H1 (cell line): ENCODE measurements around the gene KRCC1. TPM values are rescaled to one million over a fixed set of nuclear protein-coding genes. Genes with fewer than 3 reads are reported as not detected.

Source experiments
- CTCF ChIA-PET: fragments of 300-600 bp; sonication (Branson Sonifier 250); formaldehyde crosslinking; loops from one replicate; lab custom pipeline; 2021; ENCODE audit not compliant: partially characterized antibody; lab: Charles Lee
- POLR2A ChIA-PET: fragments of 300-600 bp; sonication (Branson Sonifier 250); formaldehyde crosslinking; loops from one replicate; lab custom pipeline; 2021; ENCODE audit warnings: inconsistent platforms; ENCODE audit not compliant: partially characterized antibody; lab: Charles Lee
- DNase-seq, 2 experiments: peaks; one replicate each; pipeline versions ENCODE4 v3.0.0 to v3.0.0-alpha.2; 2010 to 2022; ENCODE audit warnings: low spot score in 2 of 2, low read depth in 1 of 2, mixed read lengths in 1 of 2
- FAIRE-seq: peaks from 2 replicates; lab custom pipeline; 2011; peaks lifted over from hg19 to GRCh38; lab: Jason Lieb, UNC
- H2AFZ ChIP-seq: 2 replicates; pipeline ENCODE4 v1.8.1; 2012; ENCODE audit warnings: low read length, inconsistent platforms
- H2AK5ac ChIP-seq: 2 replicates; pipeline ENCODE4 v1.6.1; 2013; ENCODE audit warnings: low read depth, low read length
- H2BK120ac ChIP-seq: replicated peaks from 2 replicates; pipeline ENCODE3; 2013; ENCODE audit warnings: low read depth, low read length, inconsistent platforms
- H2BK12ac ChIP-seq: 2 replicates; pipeline ENCODE4 v1.6.1; 2013; ENCODE audit warnings: low read depth, low read length
- H2BK15ac ChIP-seq: 2 replicates; pipeline ENCODE4 v1.6.1; 2013; ENCODE audit warnings: low read length
- H2BK20ac ChIP-seq: 2 replicates; pipeline ENCODE4 v1.6.1; 2013; ENCODE audit warnings: low read length
- H2BK5ac ChIP-seq: 2 replicates; pipeline ENCODE4 v1.6.1; 2013; ENCODE audit warnings: low read depth, low read length
- H3K14ac ChIP-seq: 2 replicates; pipeline ENCODE4 v1.6.1; 2013; ENCODE audit warnings: inconsistent platforms; ENCODE audit not compliant: insufficient read length
- H3K18ac ChIP-seq: 2 replicates; pipeline ENCODE4 v1.6.1; 2013; ENCODE audit warnings: low read length; ENCODE audit errors: extremely low read depth
- H3K23ac ChIP-seq: 2 replicates; pipeline ENCODE4 v1.6.1; 2013; ENCODE audit warnings: inconsistent platforms; ENCODE audit not compliant: insufficient read length
- H3K23me2 ChIP-seq: 2 replicates; pipeline ENCODE4 v1.6.1; 2013; ENCODE audit warnings: low read depth, low read length
- H3K27ac ChIP-seq: 2 replicates; pipeline ENCODE4 v1.6.1; 2011; ENCODE audit warnings: low read depth, low read length, inconsistent platforms
- H3K27me3 ChIP-seq, 4 experiments: replicated peaks in 1 of 4; 1 replicate in 1 of 4; 2 replicates in 3 of 4; pipeline versions ENCODE4 v1.6.1 to v1.8.1; 2011 to 2013; ENCODE audit warnings: low read length in 3 of 4, mild to moderate bottlenecking in 3 of 4, inconsistent platforms in 2 of 4, mixed read lengths in 2 of 4, moderate library complexity in 1 of 4; ENCODE audit not compliant: control insufficient read depth in 3 of 4, insufficient read depth in 3 of 4; ENCODE audit errors: extremely low read depth in 1 of 4
- H3K36me3 ChIP-seq, 4 experiments: 2 replicates each; pipeline versions ENCODE4 v1.6.1 to v1.8.1; 2011 to 2013; ENCODE audit warnings: mild to moderate bottlenecking in 4 of 4, low read length in 3 of 4, moderate library complexity in 2 of 4, control low read depth in 1 of 4, inconsistent platforms in 1 of 4; ENCODE audit not compliant: insufficient read depth in 4 of 4, control insufficient read depth in 2 of 4
- H3K4ac ChIP-seq: replicated peaks from 2 replicates; pipeline ENCODE3; 2013; ENCODE audit warnings: low read length, low read depth, mixed read lengths, inconsistent platforms; ENCODE audit not compliant: insufficient read length
- H3K4me1 ChIP-seq, 4 experiments: replicated peaks in 1 of 4; 1 replicate in 1 of 4; 2 replicates in 3 of 4; pipeline versions ENCODE4 v1.6.1 to v1.8.1; 2011 to 2013; ENCODE audit warnings: low read length in 3 of 4, inconsistent platforms in 2 of 4, mixed read lengths in 1 of 4; ENCODE audit not compliant: insufficient read depth in 4 of 4, control insufficient read depth in 3 of 4
- H3K4me2 ChIP-seq, 2 experiments: 2 replicates each; pipeline versions ENCODE4 v1.6.1 to v1.8.1; 2011 to 2013; ENCODE audit warnings: low read depth in 2 of 2, low read length in 2 of 2, control low read depth in 1 of 2, inconsistent platforms in 1 of 2, mild to moderate bottlenecking in 1 of 2; ENCODE audit not compliant: insufficient read depth in 1 of 2
- H3K4me3 ChIP-seq, 4 experiments: fragments of 200-600, 300-600 bp in 1 of 4; sonication (generic), shearing (Covaris generic), sonication (Bioruptor Twin) in 1 of 4; 2 replicates each; pipeline versions ENCODE4 v1.5.1 to v1.8.1; 2011 to 2016; ENCODE audit warnings: low read length in 4 of 4, low read depth in 3 of 4, control low read depth in 2 of 4, inconsistent platforms in 2 of 4, mild to moderate bottlenecking in 2 of 4, mixed read lengths in 1 of 4, moderate library complexity in 1 of 4; ENCODE audit not compliant: insufficient read depth in 2 of 4; ENCODE audit errors: extremely low read depth in 1 of 4
- H3K56ac ChIP-seq: replicated peaks from 2 replicates; pipeline ENCODE3; 2013; ENCODE audit warnings: low read depth, mild to moderate bottlenecking, mixed read lengths, low read length, inconsistent platforms; ENCODE audit not compliant: insufficient read length
- H3K79me1 ChIP-seq: 2 replicates; pipeline ENCODE4 v1.6.1; 2013; ENCODE audit warnings: low read depth, low read length, control low read depth
- H3K79me2 ChIP-seq, 2 experiments: 2 replicates each; pipeline versions ENCODE4 v1.6.1 to v1.8.1; 2012 to 2013; ENCODE audit warnings: low read length in 2 of 2, mild to moderate bottlenecking in 2 of 2, inconsistent platforms in 1 of 2; ENCODE audit not compliant: insufficient read depth in 2 of 2, control insufficient read depth in 1 of 2
- H3K9ac ChIP-seq, 4 experiments: replicated peaks in 1 of 4; 1 replicate in 1 of 4; 2 replicates in 3 of 4; pipeline versions ENCODE4 v1.6.1 to v1.8.1; 2011 to 2013; ENCODE audit warnings: low read depth in 3 of 4, low read length in 3 of 4, control low read depth in 2 of 4, mild to moderate bottlenecking in 2 of 4, moderate library complexity in 2 of 4, inconsistent platforms in 1 of 4; ENCODE audit errors: extremely low read depth in 1 of 4
- H3K9me3 ChIP-seq, 2 experiments: 2 replicates each; pipeline versions ENCODE4 v1.6.1 to v1.8.1; 2012 to 2013; ENCODE audit warnings: mild to moderate bottlenecking in 2 of 2, moderate library complexity in 2 of 2, control low read depth in 1 of 2, inconsistent platforms in 1 of 2, low read depth in 1 of 2, low read length in 1 of 2, mixed read lengths in 1 of 2; ENCODE audit not compliant: insufficient read depth in 2 of 2
- H4K20me1 ChIP-seq, 2 experiments: replicated peaks in 1 of 2; 2 replicates each; pipeline versions ENCODE3 to v1.8.1; 2011 to 2013; ENCODE audit warnings: inconsistent platforms in 2 of 2, low read length in 2 of 2, mild to moderate bottlenecking in 1 of 2; ENCODE audit not compliant: insufficient read depth in 2 of 2, control insufficient read depth in 1 of 2
- H4K5ac ChIP-seq: 2 replicates; pipeline ENCODE4 v1.6.1; 2013; ENCODE audit warnings: low read length, low read depth, mixed read lengths, inconsistent platforms; ENCODE audit not compliant: insufficient read length
- H4K8ac ChIP-seq: 2 replicates; pipeline ENCODE4 v1.8.0; 2013; ENCODE audit warnings: mild to moderate bottlenecking, moderate library complexity, low read length, inconsistent platforms; ENCODE audit not compliant: insufficient read depth; ENCODE audit errors: extremely low read depth
- H4K91ac ChIP-seq: replicated peaks from 2 replicates; pipeline ENCODE3; 2013; ENCODE audit warnings: low read length, mixed read lengths, inconsistent platforms; ENCODE audit not compliant: insufficient read length
- BCL11A ChIP-seq, 2 experiments: IDR thresholded peaks; one replicate each; pipeline ENCODE4 v1.6.1; 2011; ENCODE audit warnings: low read depth in 2 of 2, low read length in 2 of 2, mild to moderate bottlenecking in 2 of 2
- BRCA1 ChIP-seq: IDR thresholded peaks from 2 replicates; pipeline ENCODE4 v1.6.1; 2012; ENCODE audit warnings: low read depth, low read length, improper control_type of control experiment
- CTCF ChIP-seq, 3 experiments: IDR thresholded peaks; 1 replicate in 2 of 3; 2 replicates in 1 of 3; pipeline versions ENCODE4 v1.5.1 to v1.6.1; 2011; ENCODE audit warnings: low read length in 3 of 3, mild to moderate bottlenecking in 3 of 3, inconsistent platforms in 2 of 3, low read depth in 1 of 3, moderate library complexity in 1 of 3; ENCODE audit not compliant: insufficient read depth in 1 of 3; ENCODE audit errors: control extremely low read depth in 1 of 3
- JUN ChIP-seq: IDR thresholded peaks from 2 replicates; pipeline ENCODE4 v1.6.1; 2011; ENCODE audit warnings: low read depth, mild to moderate bottlenecking, improper control_type of control experiment, low read length
- KDM1A ChIP-seq: fragments of 200-600, 300-600 bp; sonication (generic); IDR thresholded peaks from 2 replicates; pipeline ENCODE4 v1.7.1; 2016; ENCODE audit warnings: mild to moderate bottlenecking, low read length, borderline replicate concordance
- SP2 ChIP-seq: IDR thresholded peaks from 2 replicates; pipeline ENCODE4 v1.6.1; 2012; ENCODE audit warnings: mild to moderate bottlenecking, low read length, inconsistent platforms
- SRF ChIP-seq: IDR thresholded peaks from 2 replicates; pipeline ENCODE4 v1.6.1; 2011; ENCODE audit warnings: mild to moderate bottlenecking, low read depth, low read length, moderate library complexity
- SUZ12 ChIP-seq: fragments of 200-600 bp; sonication (generic); IDR thresholded peaks from 2 replicates; pipeline ENCODE4 v1.6.1; 2012; ENCODE audit warnings: mild to moderate bottlenecking, inconsistent platforms, low read length, moderate library complexity, mixed read lengths
- WGBS, 2 experiments: shearing (Covaris generic) in 1 of 2; methylation state at CpG; one replicate each; pipeline versions ENCODE4 v1.1.6 to v1.1.7; 2013 to 2015; ENCODE audit warnings: low lambda C conversion rate in 2 of 2, mixed read lengths in 2 of 2, inconsistent platforms in 1 of 2, low coverage in 1 of 2, missing lambda C conversion rate in 1 of 2; ENCODE audit not compliant: insufficient replicate concordance in 2 of 2, insufficient coverage in 1 of 2, insufficient read length in 1 of 2; ENCODE audit errors: extremely low coverage in 1 of 2, missing lambda C conversion rate in 1 of 2; 5-methylcytosine and 5-hydroxymethylcytosine counted together
- polyA plus RNA-seq, 7 experiments: library from polyadenylated mRNA; depleted of rRNA in 3 of 7; stranded (reverse) in 5 of 7; unstranded in 2 of 7; fragments of >200 nt in 5 of 7; fragments of 200-250 nt in 2 of 7; gene quantifications; 1 replicate in 5 of 7; 2 replicates in 1 of 7; 4 replicates in 1 of 7; pipeline versions ENCODE4 v1.2.1 to v1.2.3, GENCODE V29; 2011 to 2013; ENCODE audit warnings: missing spikeins in 2 of 7, mixed read lengths in 2 of 7
- total RNA-seq: library from RNA; stranded (reverse); fragmentation: NEBNext Ultra II Directional; extraction: Animal tissue kit (Norgen Biotek cat#: 25700); gene quantifications from 2 replicates; pipeline ENCODE4 v1.2.1, GENCODE V29; 2021
- TF ChIP-seq, protein P1 (sequence below): IDR thresholded peaks from 2 replicates; pipeline ENCODE4 v1.6.1; 2012; ENCODE audit warnings: inconsistent platforms
- TF ChIP-seq, protein P2 (sequence below): IDR thresholded peaks from 2 replicates; pipeline ENCODE4 v1.6.1; 2012; ENCODE audit warnings: inconsistent platforms

Gene KRCC1
- total and polyA plus RNA-seq, 2 of the 8 experiments (the other 6 are each of a cell fraction or from before 2014, with no cell fraction given) = 5.1 to 8.5 TPM

DNA sequence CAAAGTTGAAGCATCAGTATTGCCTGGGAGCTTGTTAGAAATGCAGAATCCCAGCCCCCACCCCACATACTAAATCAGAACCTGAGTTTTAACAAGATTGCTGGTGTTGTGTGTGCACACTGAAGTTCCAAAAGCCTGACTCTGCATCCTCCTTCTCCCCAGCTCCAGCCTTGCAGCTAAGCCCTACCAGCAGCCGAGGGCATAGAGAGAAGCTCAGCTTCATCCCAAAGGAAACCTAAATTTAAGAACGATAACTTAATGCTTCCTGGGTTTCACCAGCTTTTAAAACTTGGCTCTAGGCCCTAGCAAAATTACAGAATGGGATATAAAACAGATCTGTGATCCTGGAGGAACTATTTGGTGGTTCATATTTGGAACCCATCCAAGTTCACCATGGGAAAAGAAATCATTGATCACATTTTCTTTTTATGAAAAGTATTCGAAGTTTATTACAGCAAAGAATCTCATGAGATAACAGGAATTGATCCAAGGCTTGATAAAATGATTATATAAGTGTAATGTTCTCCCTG is 23.1 kb upstream of the KRCC1 start:
- Histone ChIP-seq H3K9ac (no peak overlapping the region), H3K56ac (no peak overlapping the region), H2BK15ac (no peak overlapping the region), H2AK5ac (no peak overlapping the region), H3K79me1 (no peaks in the 10 kb centered on the region), H3K4me3 (no peak overlapping the region), H2BK120ac (no peak overlapping the region), H4K91ac (no peak overlapping the region), H3K36me3 (no peaks in the 10 kb centered on the region), H2BK5ac (no peak overlapping the region), H3K18ac (no peak overlapping the region), H4K5ac (no peak overlapping the region), H4K8ac (no peak overlapping the region), H2AFZ (no peak overlapping the region), H3K27me3 (no peaks in the 10 kb centered on the region), H3K4me2 (no peak overlapping the region), H2BK12ac (no peak overlapping the region), H4K20me1 (no peaks in the 10 kb centered on the region), H3K79me2 (no peaks in the 10 kb centered on the region), H3K23me2 (no peaks in the 10 kb centered on the region), H3K4me1 (peaks cover 1 to 6% (median 4%) of the 10 kb centered on the region in 4 experiments; a peak in 6 of 7 replicates), H3K9me3 (peaks cover 0 to 4% of the 10 kb centered on the region in 2 experiments; a peak in 1 of 4 replicates), H2BK20ac (no peak overlapping the region), H3K14ac (no peak overlapping the region), H3K4ac (no peak overlapping the region), H3K23ac (no peak overlapping the region), H3K27ac (no peak overlapping the region)
- 52% methylated on average over 3 of the region's 3 CpGs; no CpG with 5 or more reads in 1 of the 2 experiments for WGBS, 2 experiments
- FAIRE-seq (no peak), DNase-seq (no peak)
- POLR2A ChIA-PET = interaction anchor here (0.7 to 1.0 kb wide), 2 partner anchors 38 to 63 kb away, joined by 3 read pairs; no protein-coding TSS in a partner anchor
- CTCF ChIA-PET = interaction anchor here (0.9 to 5.7 kb wide), 3 partner anchors 18 to 82 kb away, joined by 3 to 50 read pairs (median 3); no protein-coding TSS in a partner anchor
- TF ChIP-seq SUZ12 = no peak
- TF ChIP-seq KDM1A = no peak
- TF ChIP-seq SRF = no peak
- no peak for TF ChIP-seq SP2
- no peak for TF ChIP-seq CTCF (IDR thresholded peaks at IDR 0.05; ENCODE audit: control extremely low read depth in 1 of 3, insufficient read depth in 1 of 3, low read depth in 1 of 3, low read length in 3 of 3)
- no peak for TF ChIP-seq BCL11A (IDR thresholded peaks at IDR 0.05; ENCODE audit: low read depth in 2 of 2, low read length in 2 of 2)
- no peak for TF ChIP-seq BRCA1
- TF ChIP-seq, protein P1, sequence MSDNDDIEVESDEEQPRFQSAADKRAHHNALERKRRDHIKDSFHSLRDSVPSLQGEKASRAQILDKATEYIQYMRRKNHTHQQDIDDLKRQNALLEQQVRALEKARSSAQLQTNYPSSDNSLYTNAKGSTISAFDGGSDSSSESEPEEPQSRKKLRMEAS = no peak
- TF ChIP-seq JUN = no peak
- TF ChIP-seq, protein P2, sequence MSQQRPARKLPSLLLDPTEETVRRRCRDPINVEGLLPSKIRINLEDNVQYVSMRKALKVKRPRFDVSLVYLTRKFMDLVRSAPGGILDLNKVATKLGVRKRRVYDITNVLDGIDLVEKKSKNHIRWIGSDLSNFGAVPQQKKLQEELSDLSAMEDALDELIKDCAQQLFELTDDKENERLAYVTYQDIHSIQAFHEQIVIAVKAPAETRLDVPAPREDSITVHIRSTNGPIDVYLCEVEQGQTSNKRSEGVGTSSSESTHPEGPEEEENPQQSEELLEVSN = no peak
